Activated naive CD4-positive, alpha-beta T cell treated with anti-CD3 and anti-CD28 coated beads, Interleukin-2, amount 50 U/mL, for 24 hours (primary cell): Measurements from ENCODE around the gene EIF1B.

ENCODE experiments used
- H3K27ac Mint-ChIP-seq: one replicate; pipeline ENCODE4 v1.8.0; 2021; ENCODE audit warnings: mild to moderate bottlenecking, mixed read lengths
- H3K27me3 Mint-ChIP-seq: one replicate; pipeline ENCODE4 v1.8.0; 2021; ENCODE audit warnings: mixed read lengths
- H3K36me3 Mint-ChIP-seq: one replicate; pipeline ENCODE4 v1.8.0; 2021; ENCODE audit warnings: mixed read lengths
- H3K4me1 Mint-ChIP-seq: one replicate; pipeline ENCODE4 v1.8.0; 2021; ENCODE audit warnings: mixed read lengths
- H3K4me3 Mint-ChIP-seq: one replicate; pipeline ENCODE4 v1.8.0; 2021; ENCODE audit warnings: mild to moderate bottlenecking, mixed read lengths
- H3K9me3 Mint-ChIP-seq: one replicate; pipeline ENCODE4 v1.8.0; 2021; ENCODE audit warnings: mixed read lengths

Gene EIF1B

GRCh38 chr3:40299130-40299720 lies 10.3 kb upstream of the EIF1B start:
- H3K9me3 Mint-ChIP-seq, result no peaks in the 10 kb centered on the region
- H3K27ac Mint-ChIP-seq, result no peak overlapping the region
- H3K4me3 Mint-ChIP-seq, result no peak overlapping the region
- peaks cover 21% of the 10 kb centered on the region for H3K36me3 Mint-ChIP-seq
- no peaks in the 10 kb centered on the region for H3K4me1 Mint-ChIP-seq
- H3K27me3 Mint-ChIP-seq, result no peaks in the 10 kb centered on the region

- H3K4me1 Mint-ChIP-seq, result no peaks in the 10 kb centered on the region
- peaks cover 17% of the 10 kb centered on the region for H3K36me3 Mint-ChIP-seq
- no peaks in the 10 kb centered on the region for H3K9me3 Mint-ChIP-seq
- H3K27ac Mint-ChIP-seq, result no peak overlapping the region
- no peaks in the 10 kb centered on the region for H3K27me3 Mint-ChIP-seq
- no peak overlapping the region for H3K4me3 Mint-ChIP-seq
Measured at GRCh38 chr3:40299721-40300335, 9.7 kb upstream of the EIF1B start.

- Mint-ChIP-seq H3K36me3 (peaks cover 5% of the 10 kb centered on the region), H3K27me3 (no peaks in the 10 kb centered on the region), H3K27ac (no peak overlapping the region), H3K4me3 (no peak overlapping the region), H3K9me3 (no peaks in the 10 kb centered on the region), H3K4me1 (no peaks in the 10 kb centered on the region)
Measured at GRCh38 chr3:40302784-40303183, 6.7 kb upstream of the EIF1B start.

GRCh38 chr3:40304352-40304751 lies 5.2 kb upstream of the EIF1B start:
- Mint-ChIP-seq H3K27ac (no peak overlapping the region), H3K27me3 (no peaks in the 10 kb centered on the region), H3K36me3 (peaks cover 5% of the 10 kb centered on the region), H3K9me3 (no peaks in the 10 kb centered on the region), H3K4me1 (peaks cover 5% of the 10 kb centered on the region), H3K4me3 (no peak overlapping the region)

DNA sequence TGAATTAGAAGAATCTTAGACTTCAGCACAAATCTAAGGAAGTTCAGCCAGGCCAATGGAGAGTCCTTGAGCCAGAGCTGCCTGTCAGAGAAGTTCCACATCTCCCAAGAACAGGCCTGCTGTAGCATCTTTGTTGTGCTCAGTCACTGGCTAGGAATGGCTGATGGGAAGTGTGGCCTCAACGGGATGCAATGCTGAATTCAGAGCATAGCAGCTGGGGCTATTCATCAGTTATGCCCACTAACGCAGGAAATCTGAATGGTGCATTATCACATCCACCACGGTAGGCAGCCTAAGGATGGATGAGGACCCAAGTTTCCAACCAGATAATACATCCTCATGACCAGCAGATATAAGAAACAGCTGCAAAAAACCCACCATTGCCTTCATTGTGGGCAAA lies 3.2 kb upstream of the EIF1B start:
- no peaks in the 10 kb centered on the region for H3K27me3 Mint-ChIP-seq
- H3K36me3 Mint-ChIP-seq, result peaks cover 6% of the 10 kb centered on the region
- H3K4me1 Mint-ChIP-seq, result peaks cover 12% of the 10 kb centered on the region
- no peak overlapping the region for H3K4me3 Mint-ChIP-seq
- no peak overlapping the region for H3K27ac Mint-ChIP-seq
- no peaks in the 10 kb centered on the region for H3K9me3 Mint-ChIP-seq

DNA sequence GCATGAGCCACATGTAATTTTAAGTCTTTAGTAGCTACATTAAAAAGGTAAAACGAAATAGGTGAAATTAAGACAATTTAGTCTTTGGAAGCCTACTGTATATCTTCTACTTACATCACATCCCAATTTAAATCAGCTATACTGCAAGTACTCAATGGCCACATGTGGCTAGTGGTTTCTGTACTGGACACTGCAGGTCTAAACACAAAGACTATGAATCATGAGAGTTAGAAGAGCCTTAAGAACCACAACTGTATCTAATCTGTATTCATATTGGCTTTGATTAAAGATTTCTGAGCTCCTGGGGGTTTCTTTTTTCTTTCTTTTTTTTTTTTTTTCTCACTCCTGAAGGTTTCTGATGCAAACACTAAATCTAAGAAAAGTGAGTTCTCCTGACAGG lies 2.3 kb upstream of the EIF1B start:
- Mint-ChIP-seq H3K36me3 (peaks cover 7% of the 10 kb centered on the region), H3K27ac (no peak overlapping the region), H3K4me1 (peaks cover 21% of the 10 kb centered on the region), H3K27me3 (no peaks in the 10 kb centered on the region), H3K9me3 (no peaks in the 10 kb centered on the region), H3K4me3 (no peak overlapping the region)

DNA sequence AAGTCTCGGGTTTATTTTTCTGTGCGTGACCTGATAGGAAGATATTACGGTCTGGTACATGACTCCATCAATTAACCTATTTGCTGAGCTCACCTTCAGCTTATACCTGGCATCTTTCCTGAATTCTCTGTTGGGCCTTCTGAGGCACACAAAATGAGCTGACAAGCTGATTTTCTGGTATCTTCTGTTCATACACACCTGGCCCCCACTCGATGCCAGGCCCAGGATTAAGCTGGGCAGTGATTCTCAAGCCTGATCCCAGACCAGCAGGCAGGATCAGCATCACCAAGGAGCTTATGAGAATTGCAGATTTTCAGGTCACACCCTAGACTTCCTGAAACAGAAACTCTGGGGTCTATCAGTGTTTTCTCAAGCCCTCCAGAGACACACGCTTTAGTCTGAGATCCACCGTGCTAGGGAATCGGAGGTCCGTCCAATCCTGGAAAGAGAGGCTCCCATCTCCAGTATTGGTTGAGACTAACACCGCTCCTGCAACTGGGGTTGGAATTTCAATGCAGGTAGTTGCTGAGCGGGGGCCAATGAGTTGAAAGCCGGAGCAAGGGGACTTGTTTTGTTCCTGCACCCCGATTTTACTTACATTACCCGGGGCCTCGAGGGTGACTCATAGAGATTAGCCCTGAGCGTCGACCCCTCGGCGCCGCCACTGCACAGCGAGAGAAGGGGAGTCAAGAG lies 636 bp upstream of the EIF1B start:
- peak overlapping the region; percentile 100 for H3K4me3 Mint-ChIP-seq
- H3K9me3 Mint-ChIP-seq, result no peaks in the 10 kb centered on the region
- peak overlapping the region; percentile 100 for H3K27ac Mint-ChIP-seq
- H3K36me3 Mint-ChIP-seq, result peaks cover 7% of the 10 kb centered on the region
- peaks cover 28% of the 10 kb centered on the region for H3K4me1 Mint-ChIP-seq
- no peaks in the 10 kb centered on the region for H3K27me3 Mint-ChIP-seq

- Mint-ChIP-seq H3K4me1 (peaks cover 28% of the 10 kb centered on the region), H3K27me3 (no peaks in the 10 kb centered on the region), H3K27ac (peak overlapping the region; percentile 100), H3K4me3 (peak overlapping the region; percentile 100), H3K9me3 (no peaks in the 10 kb centered on the region), H3K36me3 (peaks cover 7% of the 10 kb centered on the region)
Measured at GRCh38 chr3:40309925-40310695, 603 bp downstream of the EIF1B start.

DNA sequence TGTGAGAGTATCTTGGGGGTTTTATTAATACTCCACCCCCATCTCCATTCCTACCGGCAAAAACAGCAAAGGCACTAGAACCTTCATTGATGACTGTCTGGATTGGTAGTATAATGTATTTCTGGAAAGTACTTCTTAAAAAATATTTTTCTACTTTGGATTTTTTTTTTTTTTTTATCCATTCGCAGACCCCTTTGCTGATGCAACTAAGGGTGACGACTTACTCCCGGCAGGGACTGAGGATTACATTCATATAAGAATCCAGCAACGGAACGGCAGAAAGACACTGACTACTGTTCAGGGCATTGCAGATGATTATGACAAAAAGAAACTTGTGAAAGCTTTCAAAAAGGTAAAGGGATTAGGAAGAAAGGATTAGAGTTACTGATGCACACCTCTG lies 1.2 kb downstream of the EIF1B start:
- no peaks in the 10 kb centered on the region for H3K9me3 Mint-ChIP-seq
- H3K4me1 Mint-ChIP-seq, result peaks cover 28% of the 10 kb centered on the region
- no peaks in the 10 kb centered on the region for H3K27me3 Mint-ChIP-seq
- peak overlapping the region; percentile 100 for H3K27ac Mint-ChIP-seq
- peak overlapping the region; percentile 100 for H3K4me3 Mint-ChIP-seq
- H3K36me3 Mint-ChIP-seq, result peaks cover 7% of the 10 kb centered on the region

- peaks cover 31% of the 10 kb centered on the region for H3K4me1 Mint-ChIP-seq
- H3K4me3 Mint-ChIP-seq, result no peak overlapping the region
- peaks cover 7% of the 10 kb centered on the region for H3K36me3 Mint-ChIP-seq
- peak overlapping the region; percentile 76 for H3K27ac Mint-ChIP-seq
- H3K9me3 Mint-ChIP-seq, result no peaks in the 10 kb centered on the region
- H3K27me3 Mint-ChIP-seq, result no peaks in the 10 kb centered on the region
Measured at GRCh38 chr3:40312661-40313226, 3.2 kb downstream of the EIF1B start.

DNA sequence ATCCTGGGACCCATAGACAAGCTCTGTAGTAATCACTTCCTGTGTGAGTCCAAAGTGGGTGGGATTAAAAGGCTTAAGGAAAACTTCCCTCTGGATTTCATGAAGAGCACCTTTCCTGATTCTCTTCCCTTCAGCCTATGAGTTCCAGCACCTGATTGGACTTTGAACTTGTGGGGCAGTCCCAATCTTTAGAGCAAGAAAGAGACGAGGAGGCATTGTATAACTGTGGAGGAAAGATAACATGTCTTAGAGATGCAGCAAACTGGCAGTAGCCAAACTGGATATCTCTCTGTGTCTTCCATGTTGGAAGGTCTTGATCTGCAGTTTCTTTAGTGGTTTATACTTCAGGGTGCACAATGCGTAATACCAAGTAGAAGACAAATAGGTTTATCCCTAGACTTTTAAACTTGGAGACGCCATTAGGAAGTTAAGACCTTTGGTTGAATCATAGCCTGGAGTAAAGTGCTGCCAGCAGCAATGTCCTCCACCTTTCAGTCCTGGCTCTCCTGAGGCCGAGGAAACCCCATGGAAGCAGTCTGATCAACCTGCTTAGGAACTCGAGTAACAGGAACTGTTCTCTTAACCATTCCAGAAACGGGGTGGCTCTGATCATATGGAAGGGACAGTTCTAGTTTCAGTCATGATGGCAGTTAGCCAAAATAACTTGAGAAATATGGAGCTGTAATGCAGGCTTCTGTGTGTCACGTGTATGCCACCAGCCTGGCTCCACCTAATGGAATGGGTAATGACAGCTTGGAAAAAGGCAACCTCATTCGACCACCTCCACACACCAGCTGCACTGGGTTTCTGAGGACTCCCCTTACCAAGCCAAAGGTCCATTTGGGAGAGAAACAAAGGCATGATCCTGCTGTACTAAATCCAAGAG lies 4.7 kb downstream of the EIF1B start:
- Mint-ChIP-seq H3K27me3 (no peaks in the 10 kb centered on the region), H3K27ac (peak overlapping the region; percentile 48), H3K9me3 (no peaks in the 10 kb centered on the region), H3K4me1 (peaks cover 26% of the 10 kb centered on the region), H3K36me3 (peaks cover 7% of the 10 kb centered on the region), H3K4me3 (no peak overlapping the region)

DNA sequence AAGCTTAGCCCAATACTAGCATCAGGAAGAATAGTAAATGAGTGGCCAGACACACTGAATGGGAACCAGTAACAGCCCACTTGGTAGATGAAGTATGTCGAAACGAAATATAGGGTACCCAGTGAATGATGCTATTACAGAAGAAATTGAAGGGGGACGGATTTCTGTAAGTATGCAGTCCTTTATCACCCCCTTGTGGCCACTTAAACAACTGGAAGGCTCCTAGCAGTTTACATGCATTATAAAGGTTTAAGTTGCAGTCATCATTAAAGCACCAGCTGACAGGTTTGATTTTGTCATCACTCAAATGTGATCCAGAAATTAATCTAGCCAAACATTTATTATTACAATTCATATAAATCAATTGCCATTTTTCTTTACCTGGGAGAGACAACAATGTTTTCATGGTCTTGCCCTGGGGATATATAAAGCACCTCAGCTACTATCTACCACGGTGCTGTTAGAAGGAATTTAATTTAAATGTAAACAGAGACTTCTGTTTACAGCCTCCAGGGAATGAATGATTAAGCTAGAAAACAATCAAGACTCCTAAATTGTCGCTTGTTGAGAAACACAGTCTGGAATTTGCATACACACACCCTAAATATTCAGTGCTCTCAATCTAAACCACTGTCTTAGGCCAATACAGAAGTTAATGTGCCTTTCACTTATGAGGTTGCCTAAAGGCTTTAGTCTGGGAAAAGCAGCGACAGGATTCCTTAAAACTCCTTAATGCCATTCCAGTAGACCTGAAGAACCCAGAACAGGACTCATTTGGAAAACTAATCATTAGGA lies 7.8 kb downstream of the EIF1B start:
- Mint-ChIP-seq H3K27ac (no peak overlapping the region), H3K36me3 (no peaks in the 10 kb centered on the region), H3K9me3 (no peaks in the 10 kb centered on the region), H3K27me3 (no peaks in the 10 kb centered on the region), H3K4me3 (no peak overlapping the region), H3K4me1 (peaks cover 9% of the 10 kb centered on the region)

- Mint-ChIP-seq H3K9me3 (no peaks in the 10 kb centered on the region), H3K4me1 (peaks cover 3% of the 10 kb centered on the region), H3K27ac (no peak overlapping the region), H3K27me3 (no peaks in the 10 kb centered on the region), H3K4me3 (no peak overlapping the region), H3K36me3 (no peaks in the 10 kb centered on the region)
Measured at GRCh38 chr3:40321818-40322217, 12.3 kb downstream of the EIF1B start.

GRCh38 chr3:40323946-40324345 lies 14.4 kb downstream of the EIF1B start:
- no peak overlapping the region for H3K4me3 Mint-ChIP-seq

More at GRCh38 chr3:40323946-40324345, 14.4 kb downstream of the EIF1B start:
- no peaks in the 10 kb centered on the region for H3K27me3 Mint-ChIP-seq
- H3K27ac Mint-ChIP-seq, result no peak overlapping the region
- no peaks in the 10 kb centered on the region for H3K9me3 Mint-ChIP-seq
- peaks cover 3% of the 10 kb centered on the region for H3K4me1 Mint-ChIP-seq
- no peaks in the 10 kb centered on the region for H3K36me3 Mint-ChIP-seq
